ENCODE data around the gene AFMID. TPM values are rescaled to one million over a fixed set of nuclear protein-coding genes. Genes with fewer than 3 reads are reported as not detected.
A peak's percentile ranks its signal among the peaks of the same experiment; 100 is the strongest.

Gene AFMID
- total and polyA plus RNA-seq, 2 of the 13 experiments (the other 11 are each of a cell fraction or from before 2014, with no cell fraction given): 249 to 270 TPM

DNA sequence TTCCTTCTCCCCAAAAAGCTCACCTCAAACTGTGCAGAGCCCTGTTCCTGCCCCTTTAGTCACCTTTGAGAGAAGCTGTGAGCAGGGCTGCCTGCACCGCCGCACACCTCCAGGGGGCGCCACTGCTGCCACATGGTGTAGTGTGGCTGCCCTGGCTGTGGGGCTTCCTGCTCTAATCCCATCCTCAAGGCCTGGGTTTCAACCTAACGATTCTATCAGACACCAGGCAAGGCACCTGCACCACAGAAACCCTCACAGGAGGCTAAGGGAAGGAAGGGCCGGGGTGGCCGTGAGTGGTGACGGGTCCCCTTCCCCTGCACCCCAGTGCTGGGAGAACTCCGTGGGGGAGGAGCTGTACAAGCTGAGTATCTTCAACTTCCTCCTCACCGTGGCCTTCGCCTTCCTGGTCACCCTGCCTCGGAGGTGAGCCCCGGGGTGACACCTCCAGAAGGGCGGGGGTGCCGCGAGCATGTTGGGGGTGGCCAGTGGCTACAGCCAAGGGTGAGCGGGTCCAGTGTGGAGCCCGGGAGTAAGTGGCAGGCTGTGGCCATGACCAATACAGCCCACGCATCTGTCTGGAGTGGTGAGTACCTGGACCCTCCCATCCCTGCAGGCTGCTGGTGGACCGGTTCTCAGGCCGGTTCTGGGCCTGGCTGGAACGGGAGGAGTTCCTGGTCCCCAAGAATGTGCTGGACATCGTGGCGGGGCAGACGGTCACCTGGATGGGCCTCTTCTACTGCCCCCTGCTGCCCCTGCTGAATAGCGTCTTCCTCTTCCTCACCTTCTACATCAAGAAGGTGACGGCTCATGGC, 49.6 kb upstream of the AFMID start (continued):
- TF ChIP-seq, protein P1, sequence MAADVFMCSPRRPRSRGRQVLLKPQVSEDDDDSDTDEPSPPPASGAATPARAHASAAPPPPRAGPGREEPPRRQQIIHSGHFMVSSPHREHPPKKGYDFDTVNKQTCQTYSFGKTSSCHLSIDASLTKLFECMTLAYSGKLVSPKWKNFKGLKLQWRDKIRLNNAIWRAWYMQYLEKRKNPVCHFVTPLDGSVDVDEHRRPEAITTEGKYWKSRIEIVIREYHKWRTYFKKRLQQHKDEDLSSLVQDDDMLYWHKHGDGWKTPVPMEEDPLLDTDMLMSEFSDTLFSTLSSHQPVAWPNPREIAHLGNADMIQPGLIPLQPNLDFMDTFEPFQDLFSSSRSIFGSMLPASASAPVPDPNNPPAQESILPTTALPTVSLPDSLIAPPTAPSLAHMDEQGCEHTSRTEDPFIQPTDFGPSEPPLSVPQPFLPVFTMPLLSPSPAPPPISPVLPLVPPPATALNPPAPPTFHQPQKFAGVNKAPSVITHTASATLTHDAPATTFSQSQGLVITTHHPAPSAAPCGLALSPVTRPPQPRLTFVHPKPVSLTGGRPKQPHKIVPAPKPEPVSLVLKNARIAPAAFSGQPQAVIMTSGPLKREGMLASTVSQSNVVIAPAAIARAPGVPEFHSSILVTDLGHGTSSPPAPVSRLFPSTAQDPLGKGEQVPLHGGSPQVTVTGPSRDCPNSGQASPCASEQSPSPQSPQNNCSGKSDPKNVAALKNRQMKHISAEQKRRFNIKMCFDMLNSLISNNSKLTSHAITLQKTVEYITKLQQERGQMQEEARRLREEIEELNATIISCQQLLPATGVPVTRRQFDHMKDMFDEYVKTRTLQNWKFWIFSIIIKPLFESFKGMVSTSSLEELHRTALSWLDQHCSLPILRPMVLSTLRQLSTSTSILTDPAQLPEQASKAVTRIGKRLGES (CRISPR knock-in tag; IDR thresholded peaks at IDR 0.05; ENCODE audit: borderline replicate concordance): no peak
- TF ChIP-seq ZNF766 (CRISPR knock-in tag; IDR thresholded peaks at IDR 0.05; ENCODE audit: borderline replicate concordance) (no peak), NR2F2 (IDR thresholded peaks at IDR 0.05; ENCODE audit: borderline replicate concordance, low read depth) (no peak), ZKSCAN5 (CRISPR knock-in tag; IDR thresholded peaks at IDR 0.05) (no peak), SMAD1 (CRISPR knock-in tag; IDR thresholded peaks at IDR 0.05; ENCODE audit: borderline replicate concordance, low read depth) (no peak), ZNF761 (CRISPR knock-in tag; conservative IDR thresholded peaks at IDR 0.05) (no peak), ZMAT3 (CRISPR knock-in tag; conservative IDR thresholded peaks at IDR 0.05) (no peak), ZNF350 (CRISPR knock-in tag; IDR thresholded peaks at IDR 0.05; ENCODE audit: borderline replicate concordance, low read depth) (peak; percentile 33; the same call in 1 of the 2 replicates), ZFP62 (CRISPR knock-in tag; IDR thresholded peaks at IDR 0.05) (no peak), SP140L (CRISPR knock-in tag; IDR thresholded peaks at IDR 0.05; ENCODE audit: borderline replicate concordance) (no peak)
- TF ChIP-seq, protein P2, sequence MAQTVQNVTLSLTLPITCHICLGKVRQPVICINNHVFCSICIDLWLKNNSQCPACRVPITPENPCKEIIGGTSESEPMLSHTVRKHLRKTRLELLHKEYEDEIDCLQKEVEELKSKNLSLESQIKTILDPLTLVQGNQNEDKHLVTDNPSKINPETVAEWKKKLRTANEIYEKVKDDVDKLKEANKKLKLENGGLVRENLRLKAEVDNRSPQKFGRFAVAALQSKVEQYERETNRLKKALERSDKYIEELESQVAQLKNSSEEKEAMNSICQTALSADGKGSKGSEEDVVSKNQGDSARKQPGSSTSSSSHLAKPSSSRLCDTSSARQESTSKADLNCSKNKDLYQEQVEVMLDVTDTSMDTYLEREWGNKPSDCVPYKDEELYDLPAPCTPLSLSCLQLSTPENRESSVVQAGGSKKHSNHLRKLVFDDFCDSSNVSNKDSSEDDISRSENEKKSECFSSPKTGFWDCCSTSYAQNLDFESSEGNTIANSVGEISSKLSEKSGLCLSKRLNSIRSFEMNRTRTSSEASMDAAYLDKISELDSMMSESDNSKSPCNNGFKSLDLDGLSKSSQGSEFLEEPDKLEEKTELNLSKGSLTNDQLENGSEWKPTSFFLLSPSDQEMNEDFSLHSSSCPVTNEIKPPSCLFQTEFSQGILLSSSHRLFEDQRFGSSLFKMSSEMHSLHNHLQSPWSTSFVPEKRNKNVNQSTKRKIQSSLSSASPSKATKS (CRISPR knock-in tag; IDR thresholded peaks at IDR 0.05): no peak
- TF ChIP-seq, protein P3, sequence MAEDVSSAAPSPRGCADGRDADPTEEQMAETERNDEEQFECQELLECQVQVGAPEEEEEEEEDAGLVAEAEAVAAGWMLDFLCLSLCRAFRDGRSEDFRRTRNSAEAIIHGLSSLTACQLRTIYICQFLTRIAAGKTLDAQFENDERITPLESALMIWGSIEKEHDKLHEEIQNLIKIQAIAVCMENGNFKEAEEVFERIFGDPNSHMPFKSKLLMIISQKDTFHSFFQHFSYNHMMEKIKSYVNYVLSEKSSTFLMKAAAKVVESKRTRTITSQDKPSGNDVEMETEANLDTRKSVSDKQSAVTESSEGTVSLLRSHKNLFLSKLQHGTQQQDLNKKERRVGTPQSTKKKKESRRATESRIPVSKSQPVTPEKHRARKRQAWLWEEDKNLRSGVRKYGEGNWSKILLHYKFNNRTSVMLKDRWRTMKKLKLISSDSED (CRISPR knock-in tag; IDR thresholded peaks at IDR 0.05): no peak
- TF ChIP-seq, protein P4, sequence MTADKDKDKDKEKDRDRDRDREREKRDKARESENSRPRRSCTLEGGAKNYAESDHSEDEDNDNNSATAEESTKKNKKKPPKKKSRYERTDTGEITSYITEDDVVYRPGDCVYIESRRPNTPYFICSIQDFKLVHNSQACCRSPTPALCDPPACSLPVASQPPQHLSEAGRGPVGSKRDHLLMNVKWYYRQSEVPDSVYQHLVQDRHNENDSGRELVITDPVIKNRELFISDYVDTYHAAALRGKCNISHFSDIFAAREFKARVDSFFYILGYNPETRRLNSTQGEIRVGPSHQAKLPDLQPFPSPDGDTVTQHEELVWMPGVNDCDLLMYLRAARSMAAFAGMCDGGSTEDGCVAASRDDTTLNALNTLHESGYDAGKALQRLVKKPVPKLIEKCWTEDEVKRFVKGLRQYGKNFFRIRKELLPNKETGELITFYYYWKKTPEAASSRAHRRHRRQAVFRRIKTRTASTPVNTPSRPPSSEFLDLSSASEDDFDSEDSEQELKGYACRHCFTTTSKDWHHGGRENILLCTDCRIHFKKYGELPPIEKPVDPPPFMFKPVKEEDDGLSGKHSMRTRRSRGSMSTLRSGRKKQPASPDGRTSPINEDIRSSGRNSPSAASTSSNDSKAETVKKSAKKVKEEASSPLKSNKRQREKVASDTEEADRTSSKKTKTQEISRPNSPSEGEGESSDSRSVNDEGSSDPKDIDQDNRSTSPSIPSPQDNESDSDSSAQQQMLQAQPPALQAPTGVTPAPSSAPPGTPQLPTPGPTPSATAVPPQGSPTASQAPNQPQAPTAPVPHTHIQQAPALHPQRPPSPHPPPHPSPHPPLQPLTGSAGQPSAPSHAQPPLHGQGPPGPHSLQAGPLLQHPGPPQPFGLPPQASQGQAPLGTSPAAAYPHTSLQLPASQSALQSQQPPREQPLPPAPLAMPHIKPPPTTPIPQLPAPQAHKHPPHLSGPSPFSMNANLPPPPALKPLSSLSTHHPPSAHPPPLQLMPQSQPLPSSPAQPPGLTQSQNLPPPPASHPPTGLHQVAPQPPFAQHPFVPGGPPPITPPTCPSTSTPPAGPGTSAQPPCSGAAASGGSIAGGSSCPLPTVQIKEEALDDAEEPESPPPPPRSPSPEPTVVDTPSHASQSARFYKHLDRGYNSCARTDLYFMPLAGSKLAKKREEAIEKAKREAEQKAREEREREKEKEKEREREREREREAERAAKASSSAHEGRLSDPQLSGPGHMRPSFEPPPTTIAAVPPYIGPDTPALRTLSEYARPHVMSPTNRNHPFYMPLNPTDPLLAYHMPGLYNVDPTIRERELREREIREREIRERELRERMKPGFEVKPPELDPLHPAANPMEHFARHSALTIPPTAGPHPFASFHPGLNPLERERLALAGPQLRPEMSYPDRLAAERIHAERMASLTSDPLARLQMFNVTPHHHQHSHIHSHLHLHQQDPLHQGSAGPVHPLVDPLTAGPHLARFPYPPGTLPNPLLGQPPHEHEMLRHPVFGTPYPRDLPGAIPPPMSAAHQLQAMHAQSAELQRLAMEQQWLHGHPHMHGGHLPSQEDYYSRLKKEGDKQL (CRISPR knock-in tag; IDR thresholded peaks at IDR 0.05; ENCODE audit: low read depth): no peak
- TF ChIP-seq, protein P5, sequence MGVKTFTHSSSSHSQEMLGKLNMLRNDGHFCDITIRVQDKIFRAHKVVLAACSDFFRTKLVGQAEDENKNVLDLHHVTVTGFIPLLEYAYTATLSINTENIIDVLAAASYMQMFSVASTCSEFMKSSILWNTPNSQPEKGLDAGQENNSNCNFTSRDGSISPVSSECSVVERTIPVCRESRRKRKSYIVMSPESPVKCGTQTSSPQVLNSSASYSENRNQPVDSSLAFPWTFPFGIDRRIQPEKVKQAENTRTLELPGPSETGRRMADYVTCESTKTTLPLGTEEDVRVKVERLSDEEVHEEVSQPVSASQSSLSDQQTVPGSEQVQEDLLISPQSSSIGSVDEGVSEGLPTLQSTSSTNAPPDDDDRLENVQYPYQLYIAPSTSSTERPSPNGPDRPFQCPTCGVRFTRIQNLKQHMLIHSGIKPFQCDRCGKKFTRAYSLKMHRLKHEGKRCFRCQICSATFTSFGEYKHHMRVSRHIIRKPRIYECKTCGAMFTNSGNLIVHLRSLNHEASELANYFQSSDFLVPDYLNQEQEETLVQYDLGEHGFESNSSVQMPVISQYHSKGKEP (CRISPR knock-in tag; IDR thresholded peaks at IDR 0.05): no peak

All from HepG2 (cell line).